ENCODE results near the gene GPR107.

- TF ChIP-seq POLR2A (IDR thresholded peaks at IDR 0.05), result no peak
- TF ChIP-seq, protein P1, sequence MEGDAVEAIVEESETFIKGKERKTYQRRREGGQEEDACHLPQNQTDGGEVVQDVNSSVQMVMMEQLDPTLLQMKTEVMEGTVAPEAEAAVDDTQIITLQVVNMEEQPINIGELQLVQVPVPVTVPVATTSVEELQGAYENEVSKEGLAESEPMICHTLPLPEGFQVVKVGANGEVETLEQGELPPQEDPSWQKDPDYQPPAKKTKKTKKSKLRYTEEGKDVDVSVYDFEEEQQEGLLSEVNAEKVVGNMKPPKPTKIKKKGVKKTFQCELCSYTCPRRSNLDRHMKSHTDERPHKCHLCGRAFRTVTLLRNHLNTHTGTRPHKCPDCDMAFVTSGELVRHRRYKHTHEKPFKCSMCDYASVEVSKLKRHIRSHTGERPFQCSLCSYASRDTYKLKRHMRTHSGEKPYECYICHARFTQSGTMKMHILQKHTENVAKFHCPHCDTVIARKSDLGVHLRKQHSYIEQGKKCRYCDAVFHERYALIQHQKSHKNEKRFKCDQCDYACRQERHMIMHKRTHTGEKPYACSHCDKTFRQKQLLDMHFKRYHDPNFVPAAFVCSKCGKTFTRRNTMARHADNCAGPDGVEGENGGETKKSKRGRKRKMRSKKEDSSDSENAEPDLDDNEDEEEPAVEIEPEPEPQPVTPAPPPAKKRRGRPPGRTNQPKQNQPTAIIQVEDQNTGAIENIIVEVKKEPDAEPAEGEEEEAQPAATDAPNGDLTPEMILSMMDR (IDR thresholded peaks at IDR 0.05), result no peak
Measured at GRCh38 chr9:130122456-130122855, 68.8 kb downstream of the GPR107 start.

Data from esophagus squamous epithelium (tissue), 4 donors.